ENCODE data around the gene KRTAP4-16. TPM values are rescaled to one million over a fixed set of nuclear protein-coding genes. Genes with fewer than 3 reads are reported as not detected.
"Not testable (repeated sequence)": the region's sequence is repeated elsewhere in the genome, so short reads cannot be mapped to it uniquely, and the experiment has no call there.

The KRTAP4-16 gene
- total and polyA plus RNA-seq, 8 donors: not detected

DNA sequence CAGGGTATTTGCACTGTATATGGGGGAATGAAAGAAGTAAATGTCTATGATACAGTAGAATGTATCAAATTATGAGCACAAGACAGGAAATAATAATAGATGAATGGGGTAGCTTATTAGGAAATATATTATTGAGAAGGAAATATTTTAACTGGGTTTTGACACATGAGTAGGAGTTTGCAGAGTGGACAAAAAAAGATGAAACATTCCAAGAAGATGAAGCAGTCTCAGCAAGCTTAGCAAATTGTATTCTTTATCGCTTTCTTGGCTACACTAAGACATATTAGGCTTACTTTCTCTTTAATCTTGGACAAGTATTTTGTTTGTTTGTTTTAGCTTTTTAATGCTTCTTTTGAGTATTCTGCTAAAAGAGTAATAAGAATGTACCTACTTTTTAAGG, 1.9 kb upstream of the KRTAP4-16 start:
- DNase-seq: no peak
- intact Hi-C loops (cut with DNase I; ENCODE audit: low total_unique reads): no loop called here
- Histone ChIP-seq H3K27ac (no peak overlapping the region), H3K4me1 (peaks cover 0 to 5% (median 2%) of the 10 kb centered on the region in 4 donors), H3K27me3 (peaks cover 0 to 5% (median 0%) of the 10 kb centered on the region in 3 donors), H3K9me3 (no peaks in the 10 kb centered on the region), H3K36me3 (no peaks in the 10 kb centered on the region), H3K4me3 (no peak overlapping the region)
- WGBS, 5 donors: 78 to 97% (median 86%) methylated on average over 1 of the region's 1 CpG
- TF ChIP-seq POLR2AphosphoS5 (IDR thresholded peaks at IDR 0.05) (no peak), EP300 (IDR thresholded peaks at IDR 0.05) (no peak), POLR2A (IDR thresholded peaks at IDR 0.05) (no peak)
- TF ChIP-seq, protein P1, sequence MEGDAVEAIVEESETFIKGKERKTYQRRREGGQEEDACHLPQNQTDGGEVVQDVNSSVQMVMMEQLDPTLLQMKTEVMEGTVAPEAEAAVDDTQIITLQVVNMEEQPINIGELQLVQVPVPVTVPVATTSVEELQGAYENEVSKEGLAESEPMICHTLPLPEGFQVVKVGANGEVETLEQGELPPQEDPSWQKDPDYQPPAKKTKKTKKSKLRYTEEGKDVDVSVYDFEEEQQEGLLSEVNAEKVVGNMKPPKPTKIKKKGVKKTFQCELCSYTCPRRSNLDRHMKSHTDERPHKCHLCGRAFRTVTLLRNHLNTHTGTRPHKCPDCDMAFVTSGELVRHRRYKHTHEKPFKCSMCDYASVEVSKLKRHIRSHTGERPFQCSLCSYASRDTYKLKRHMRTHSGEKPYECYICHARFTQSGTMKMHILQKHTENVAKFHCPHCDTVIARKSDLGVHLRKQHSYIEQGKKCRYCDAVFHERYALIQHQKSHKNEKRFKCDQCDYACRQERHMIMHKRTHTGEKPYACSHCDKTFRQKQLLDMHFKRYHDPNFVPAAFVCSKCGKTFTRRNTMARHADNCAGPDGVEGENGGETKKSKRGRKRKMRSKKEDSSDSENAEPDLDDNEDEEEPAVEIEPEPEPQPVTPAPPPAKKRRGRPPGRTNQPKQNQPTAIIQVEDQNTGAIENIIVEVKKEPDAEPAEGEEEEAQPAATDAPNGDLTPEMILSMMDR (IDR thresholded peaks at IDR 0.05): no peak

DNA sequence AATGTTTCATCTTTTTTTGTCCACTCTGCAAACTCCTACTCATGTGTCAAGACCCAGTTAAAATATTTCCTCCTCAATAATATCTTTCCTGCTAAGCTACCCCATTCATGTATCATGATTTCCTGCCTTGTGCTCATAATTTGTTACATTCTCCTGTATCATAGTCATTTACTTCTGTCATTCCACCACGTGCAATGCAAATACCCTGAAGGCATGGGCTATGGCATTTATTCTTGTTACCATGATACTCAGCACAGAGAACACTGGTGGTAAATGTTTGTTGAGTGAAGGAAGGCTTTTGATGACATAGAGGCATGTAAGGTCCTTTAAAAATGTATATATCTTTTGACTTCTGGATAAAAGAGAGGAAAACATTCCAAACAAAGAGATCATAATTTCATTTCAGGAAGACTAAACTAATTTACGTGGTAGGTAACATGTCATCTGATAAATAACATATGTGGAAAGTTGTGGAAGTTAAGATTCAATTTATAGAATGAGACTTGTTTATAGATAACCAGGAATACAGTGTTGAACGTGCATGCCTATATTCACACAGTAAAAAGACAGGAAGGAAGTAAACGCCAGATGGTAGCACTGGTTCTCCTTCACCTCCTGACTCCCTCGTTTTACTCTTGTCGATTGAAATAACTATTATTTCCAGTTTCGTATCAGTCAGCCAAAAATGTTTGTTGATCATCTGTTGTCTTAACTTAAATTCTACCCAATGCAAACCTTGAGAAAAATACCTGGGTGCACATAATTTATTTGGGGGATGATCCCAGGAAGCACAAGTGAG, 2.1 kb downstream of the KRTAP4-16 start:
- 47 to 64% (median 60%) methylated on average over 7 of the region's 7 CpGs for WGBS, 5 donors
- H3K27ac ChIP-seq; H3K4me3 ChIP-seq; intact Hi-C loops (cut with DNase I; ENCODE audit: low total_unique reads); H3K9me3 ChIP-seq; H3K27me3 ChIP-seq; H3K4me1 ChIP-seq; H3K36me3 ChIP-seq; DNase-seq: not testable (repeated sequence)

DNA sequence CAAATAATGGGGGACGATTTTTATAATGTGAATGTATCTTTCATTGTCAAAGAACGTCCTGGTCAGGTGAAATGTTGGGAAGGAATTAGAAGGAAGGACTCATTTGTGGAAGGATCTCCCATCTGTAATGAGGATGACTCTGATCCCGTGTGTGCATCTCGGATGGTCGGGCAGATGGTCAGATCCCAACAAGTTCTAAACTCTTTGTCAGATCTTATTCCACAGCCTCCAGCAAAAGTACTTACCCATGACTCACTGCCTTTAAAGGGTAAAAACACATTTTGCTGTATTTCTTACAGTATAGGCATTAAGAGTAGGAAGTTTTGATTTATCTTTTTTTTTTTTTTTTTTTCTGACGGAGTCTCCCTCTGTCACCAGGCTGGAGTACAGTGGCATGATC, 3.5 kb downstream of the KRTAP4-16 start:
- WGBS, 5 donors: 78 to 90% (median 81%) methylated on average over 6 of the region's 6 CpGs
- H3K27me3 ChIP-seq: peaks cover 0 to 9% (median 0%) of the 10 kb centered on the region in 3 donors
- intact Hi-C loops (cut with DNase I; ENCODE audit: low total_unique reads): no loop called here
- no peak for DNase-seq
- no peaks in the 10 kb centered on the region for H3K9me3 ChIP-seq
- no peak overlapping the region for H3K4me3 ChIP-seq
- H3K27ac ChIP-seq: no peak overlapping the region
- no peaks in the 10 kb centered on the region for H3K36me3 ChIP-seq
- no peaks in the 10 kb centered on the region for H3K4me1 ChIP-seq
- TF ChIP-seq, protein P1 (IDR thresholded peaks at IDR 0.05): no peak
- TF ChIP-seq POLR2AphosphoS5 (IDR thresholded peaks at IDR 0.05) (no peak), EP300 (IDR thresholded peaks at IDR 0.05) (no peak), POLR2A (IDR thresholded peaks at IDR 0.05) (no peak)

DNA sequence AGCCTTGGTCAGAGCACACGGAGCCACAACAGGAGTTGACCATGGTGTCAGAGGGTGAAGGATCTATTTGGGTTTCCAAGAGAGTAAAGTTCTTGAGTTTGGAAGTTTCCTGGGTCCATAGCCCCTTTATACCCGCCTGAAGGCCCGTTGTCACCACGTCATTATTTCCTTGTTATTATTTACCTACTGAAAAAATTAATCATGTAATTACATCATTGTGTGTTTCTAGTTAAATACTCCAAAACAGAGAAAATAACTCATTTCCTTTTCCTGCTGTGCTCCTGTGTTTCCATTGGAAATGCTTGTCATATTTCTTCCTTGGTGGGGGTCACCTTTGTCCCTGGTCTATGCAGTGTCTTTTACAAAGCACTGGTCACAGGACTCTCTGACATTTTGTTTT, 4.0 kb downstream of the KRTAP4-16 start, which contains the start of gene KRTAP4-8:
Gene KRTAP4-8, minus strand, starts transcription at position 101 of the 400 bp plus-strand sequence. Its CDS starts 58 bp downstream, at position 43.
- H3K36me3 ChIP-seq: no peaks in the 10 kb centered on the region
- no peaks in the 10 kb centered on the region for H3K4me1 ChIP-seq
- no peak within 1 kb of the TSS for H3K27ac ChIP-seq
- peaks cover 0 to 9% (median 0%) of the 10 kb centered on the region in 3 donors for H3K27me3 ChIP-seq
- TF ChIP-seq POLR2A (IDR thresholded peaks at IDR 0.05) (no peak), POLR2AphosphoS5 (IDR thresholded peaks at IDR 0.05) (no peak), EP300 (IDR thresholded peaks at IDR 0.05) (no peak)
- TF ChIP-seq, protein P1 (IDR thresholded peaks at IDR 0.05): no peak
- DNase-seq: no peak
- 57 to 71% (median 60%) methylated on average over 4 of the region's 4 CpGs for WGBS, 5 donors
- no peak within 1 kb of the TSS for H3K4me3 ChIP-seq
- intact Hi-C loops (cut with DNase I; ENCODE audit: low total_unique reads): no loop called here
- no peaks in the 10 kb centered on the region for H3K9me3 ChIP-seq

DNA sequence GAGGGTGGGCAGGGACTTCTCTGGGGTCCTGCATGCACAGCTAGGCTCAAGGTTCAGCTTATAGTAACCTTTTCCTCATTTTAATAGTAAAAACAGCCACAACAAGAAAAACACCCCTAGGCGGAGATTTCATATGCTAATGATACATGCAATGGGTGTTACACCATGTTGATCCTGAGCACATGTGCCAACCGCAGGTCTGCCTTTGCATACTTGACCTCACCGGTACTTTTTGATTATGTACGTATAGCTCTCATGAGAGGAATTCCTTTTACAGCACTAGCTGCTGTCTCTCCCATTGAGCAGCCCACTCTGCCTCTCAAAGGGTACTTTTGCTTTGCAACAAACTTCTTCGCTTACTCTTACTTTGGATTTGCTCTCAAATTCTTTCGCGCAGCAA, 6.0 kb downstream of the KRTAP4-16 start:
- no peaks in the 10 kb centered on the region for H3K4me1 ChIP-seq
- no peaks in the 10 kb centered on the region for H3K36me3 ChIP-seq
- H3K27ac ChIP-seq: no peak overlapping the region
- TF ChIP-seq POLR2AphosphoS5 (IDR thresholded peaks at IDR 0.05) (no peak), POLR2A (IDR thresholded peaks at IDR 0.05) (no peak), EP300 (IDR thresholded peaks at IDR 0.05) (no peak)
- TF ChIP-seq, protein P1 (IDR thresholded peaks at IDR 0.05): no peak
- peaks cover 0 to 9% (median 0%) of the 10 kb centered on the region in 3 donors for H3K27me3 ChIP-seq
- DNase-seq: no peak
- intact Hi-C loops (cut with DNase I; ENCODE audit: low total_unique reads): no loop called here
- no peak overlapping the region for H3K4me3 ChIP-seq
- H3K9me3 ChIP-seq: no peaks in the 10 kb centered on the region
- 70 to 84% (median 79%) methylated on average over 7 of the region's 7 CpGs for WGBS, 5 donors

DNA sequence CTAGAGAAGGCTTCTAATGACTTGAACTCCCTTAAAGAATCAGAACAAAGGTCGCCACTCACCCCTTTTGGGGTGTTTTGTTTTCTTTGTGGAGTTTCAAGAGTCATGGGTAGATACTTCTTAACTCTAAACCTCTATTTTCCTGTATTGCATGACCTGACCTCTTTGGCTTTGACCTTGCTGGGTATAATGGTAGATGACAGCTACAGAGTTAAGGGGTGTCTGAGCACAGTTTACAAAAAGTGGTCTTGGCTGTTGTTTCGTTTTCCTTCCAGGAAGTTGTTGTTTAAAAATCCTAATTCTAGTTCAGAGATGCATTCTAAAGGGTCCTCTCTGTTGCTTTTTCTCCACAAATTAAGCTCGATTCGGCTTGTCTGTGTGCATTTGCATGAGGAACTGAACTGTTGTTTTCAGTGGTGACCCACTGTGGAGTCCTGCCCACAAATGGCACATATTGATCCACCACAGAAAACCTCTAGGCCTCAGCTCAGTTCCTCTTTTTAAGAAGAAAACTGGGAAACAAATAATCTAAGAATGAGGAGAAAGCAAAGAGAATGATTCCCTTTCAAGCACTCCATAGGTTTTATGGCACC, 13.2 kb downstream of the KRTAP4-16 start:
- H3K4me1 ChIP-seq; H3K27ac ChIP-seq; H3K9me3 ChIP-seq; intact Hi-C loops (cut with DNase I; ENCODE audit: low total_unique reads); H3K36me3 ChIP-seq; H3K27me3 ChIP-seq; DNase-seq; H3K4me3 ChIP-seq: not testable (repeated sequence)
- WGBS, 5 donors: 55 to 67% (median 60%) methylated on average over 4 of the region's 4 CpGs

All from stomach (tissue), 9 donors.